NB4 (cell line): ENCODE measurements around the gene CNKSR3.

Experiments
- DNase-seq: peaks from one replicate; pipeline ENCODE4 v3.0.0; 2010; ENCODE audit warnings: low read depth
- H3K4me3 ChIP-seq: one replicate; pipeline ENCODE4 v1.5.1; 2011; ENCODE audit warnings: mild to moderate bottlenecking, low read depth, low read length, moderate library complexity
- CTCF ChIP-seq: IDR thresholded peaks from one replicate; pipeline ENCODE4 v1.5.1; 2012; ENCODE audit warnings: low read depth, low read length
- MAX ChIP-seq: IDR thresholded peaks from 2 replicates; pipeline ENCODE4 v1.6.1; 2011; ENCODE audit warnings: low read depth, low read length
- MYC ChIP-seq: IDR thresholded peaks from 2 replicates; pipeline ENCODE4 v1.6.1; 2011; ENCODE audit warnings: low read depth, low read length
- POLR2A ChIP-seq: IDR thresholded peaks from 2 replicates; pipeline ENCODE4 v1.6.1; 2011; ENCODE audit warnings: mild to moderate bottlenecking; ENCODE audit not compliant: insufficient read length; ENCODE audit errors: extremely low read depth

Gene CNKSR3

GRCh38 chr6:154353626-154354025, 156.9 kb downstream of the CNKSR3 start:
- no peak overlapping the region for H3K4me3 ChIP-seq
- no peak for DNase-seq
- no peak for TF ChIP-seq MAX
- no peak for TF ChIP-seq POLR2A
- TF ChIP-seq MYC = no peak
- no peak for TF ChIP-seq CTCF

GRCh38 chr6:154352898-154353585, 157.4 kb downstream of the CNKSR3 start:
- no peak for TF ChIP-seq MYC
- no peak for TF ChIP-seq CTCF
- TF ChIP-seq MAX = no peak
- no peak for TF ChIP-seq POLR2A
- no peak for DNase-seq
- no peak overlapping the region for H3K4me3 ChIP-seq

GRCh38 chr6:154350293-154350692, 160.2 kb downstream of the CNKSR3 start:
- TF ChIP-seq MAX (no peak), CTCF (no peak)
- DNase-seq = no peak
- no peak overlapping the region for H3K4me3 ChIP-seq

GRCh38 chr6:154347981-154348380, 162.5 kb downstream of the CNKSR3 start:
- TF ChIP-seq MYC = no peak
- no peak for TF ChIP-seq CTCF
- no peak for TF ChIP-seq POLR2A
- no peak for TF ChIP-seq MAX
- DNase-seq = no peak
- no peak overlapping the region for H3K4me3 ChIP-seq

- no peak for DNase-seq
- TF ChIP-seq CTCF = no peak
- no peak for TF ChIP-seq MYC
- no peak for TF ChIP-seq POLR2A
- no peak for TF ChIP-seq MAX
- H3K4me3 ChIP-seq = no peak overlapping the region
These were observed 164.7 kb downstream of the CNKSR3 start for GRCh38 chr6:154345811-154346210.
